GM21529 (cell line): ENCODE measurements around the gene DEPDC1B.
"Not testable (repeated sequence)": the region's sequence is repeated elsewhere in the genome, so short reads cannot be mapped to it uniquely, and the experiment has no call there.

ENCODE experiments used
- ATAC-seq: cut with Tn5 transposase; IDR thresholded peaks from one replicate; pipeline ENCODE4 v1.9.1; 2021; ENCODE audit not compliant: unreplicated experiment

The DEPDC1B gene

DNA sequence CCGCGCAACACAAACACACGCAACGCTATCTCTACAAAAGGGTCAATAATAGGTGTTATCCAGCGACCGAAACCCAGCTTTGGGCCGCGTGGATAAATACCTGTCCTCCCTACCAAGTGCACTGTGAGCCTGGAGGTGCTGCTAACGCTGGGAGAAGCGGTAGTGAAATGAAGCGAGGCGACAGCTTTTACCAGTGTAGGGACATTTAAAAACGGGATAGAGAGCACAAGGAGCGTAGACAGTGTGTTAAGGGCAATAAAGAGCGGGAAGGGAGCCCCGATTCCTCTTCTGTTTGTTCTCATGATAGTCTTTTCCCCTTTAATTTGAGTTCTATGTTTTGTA lies 421 bp upstream of the DEPDC1B start:
- peak; percentile 14 for ATAC-seq

DNA sequence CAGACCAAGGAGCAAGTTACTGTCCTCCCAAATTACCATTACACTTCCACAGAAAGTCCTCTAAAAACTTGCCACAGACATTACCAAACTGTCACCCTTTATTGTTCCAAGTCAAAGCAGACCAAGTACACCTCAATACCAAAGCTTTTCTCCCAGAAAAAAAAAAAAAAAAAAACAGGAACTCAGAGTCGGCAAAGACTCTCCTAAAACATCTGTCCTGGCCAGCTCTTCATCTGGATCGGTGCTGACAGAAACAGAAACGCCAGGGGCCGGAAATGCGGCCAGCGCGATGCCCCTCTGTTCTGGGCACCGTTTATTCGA lies 718 bp downstream of the DEPDC1B start:
- no peak for ATAC-seq

DNA sequence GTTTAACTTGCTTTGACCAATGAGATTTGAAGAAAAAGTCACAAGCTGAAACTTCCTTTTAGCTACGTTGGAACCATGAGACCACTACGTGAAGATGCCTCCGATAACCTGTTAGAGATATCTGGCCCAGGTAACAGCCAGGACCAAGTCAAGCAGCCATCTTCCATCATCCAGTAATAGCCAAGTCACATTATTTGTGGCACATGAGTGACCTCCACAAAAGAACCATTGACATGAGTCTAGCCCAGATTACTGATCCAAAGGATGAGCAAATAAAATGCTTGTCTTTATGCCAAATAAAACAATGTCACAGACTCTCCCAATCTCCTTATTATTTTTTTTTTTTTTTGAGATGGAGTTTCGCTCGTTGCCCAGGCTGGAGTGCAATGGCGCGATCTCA lies 1.6 kb downstream of the DEPDC1B start:
- no peak for ATAC-seq

DNA sequence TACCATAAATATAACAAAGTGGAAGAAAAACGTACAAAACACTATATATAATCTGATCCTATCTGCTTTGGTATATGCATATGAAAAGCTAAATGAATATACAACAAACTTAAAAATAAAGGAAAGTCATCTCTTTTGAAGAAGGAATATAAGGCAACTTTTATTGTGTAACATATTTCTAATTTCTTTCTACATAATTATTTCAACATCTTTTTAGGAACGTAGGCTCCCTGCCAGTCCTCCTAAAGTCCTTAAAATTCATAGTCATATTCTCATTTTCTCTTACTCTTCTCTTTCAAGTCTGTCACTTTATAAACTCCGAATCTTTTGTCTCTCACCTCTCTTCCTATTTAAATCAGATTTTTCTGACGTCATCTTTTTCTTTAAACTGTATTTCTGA lies 9.6 kb downstream of the DEPDC1B start:
- ATAC-seq = no peak

DNA sequence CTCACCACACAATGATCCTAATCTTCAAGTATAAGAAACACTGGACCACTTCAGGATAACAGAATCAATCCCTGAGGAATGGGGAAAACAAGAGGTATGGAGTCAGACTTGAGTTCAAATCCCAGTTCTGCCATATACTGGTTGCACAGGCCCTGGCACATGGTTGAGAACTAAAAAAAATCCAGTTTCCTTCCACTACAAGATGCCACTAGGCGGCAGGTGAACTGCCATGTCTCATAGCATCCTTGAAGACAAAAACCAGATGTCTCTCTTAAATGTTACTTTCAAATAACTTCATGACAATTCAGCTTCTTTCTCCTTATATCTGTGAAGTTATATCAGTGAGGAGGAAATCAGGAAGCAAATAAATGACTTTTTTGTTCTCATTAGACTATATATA lies 11.0 kb downstream of the DEPDC1B start:
- ATAC-seq = no peak

DNA sequence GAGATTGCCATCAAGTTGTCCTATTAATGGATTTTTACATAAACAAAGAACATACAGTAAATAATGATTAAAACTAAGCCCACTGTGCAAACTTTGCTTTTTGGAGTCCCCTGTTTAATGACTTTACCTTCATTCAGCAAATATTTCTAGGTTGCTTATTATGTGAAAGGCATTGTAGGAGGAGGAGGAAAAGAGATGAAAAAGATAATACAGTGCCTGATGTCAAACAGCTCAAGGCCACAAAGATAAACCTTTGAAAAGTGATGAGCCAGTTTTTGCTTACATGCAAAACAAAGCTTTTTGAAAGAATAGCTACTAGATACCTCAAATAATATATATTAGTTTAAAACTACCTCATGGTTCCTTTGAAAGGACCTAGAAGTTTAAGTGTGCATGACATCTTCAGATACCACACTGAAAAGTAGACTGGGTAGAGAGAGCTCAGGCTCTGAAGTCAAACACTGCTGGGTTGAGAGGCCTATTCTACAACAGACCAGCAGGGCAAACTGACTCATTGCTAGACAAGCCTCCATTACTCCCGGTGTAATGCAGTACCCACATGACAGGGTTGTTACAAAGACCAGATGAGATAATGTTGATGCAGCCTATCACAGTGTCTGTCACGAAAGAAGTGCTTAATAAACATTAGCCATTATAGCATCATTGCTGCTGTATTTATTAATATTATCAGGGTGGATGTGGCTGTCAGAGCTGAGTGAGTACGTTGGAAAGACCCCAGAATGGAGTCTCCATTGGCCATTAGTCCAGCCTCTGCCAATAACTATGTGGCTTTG lies 11.8 kb downstream of the DEPDC1B start:
- ATAC-seq = peak; percentile 95

DNA sequence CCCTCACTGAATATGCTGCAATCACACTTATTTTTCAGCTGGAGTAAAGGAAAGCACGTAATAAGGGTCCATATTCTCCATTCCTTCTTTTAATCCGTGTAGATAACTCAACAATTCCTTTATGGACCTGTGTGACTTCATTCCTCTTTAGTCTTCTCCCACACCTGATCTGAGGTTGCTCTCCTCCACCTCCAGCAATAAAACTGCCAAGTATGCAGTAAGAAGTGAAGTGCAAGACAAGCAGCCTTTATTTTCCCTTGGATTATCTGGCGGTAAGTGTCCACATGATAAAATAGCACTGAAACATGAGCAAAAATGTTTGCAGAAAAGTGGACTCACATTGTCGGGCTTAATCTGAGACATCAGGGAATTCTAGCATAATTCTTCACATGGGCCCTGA lies 13.8 kb downstream of the DEPDC1B start:
- no peak for ATAC-seq

DNA sequence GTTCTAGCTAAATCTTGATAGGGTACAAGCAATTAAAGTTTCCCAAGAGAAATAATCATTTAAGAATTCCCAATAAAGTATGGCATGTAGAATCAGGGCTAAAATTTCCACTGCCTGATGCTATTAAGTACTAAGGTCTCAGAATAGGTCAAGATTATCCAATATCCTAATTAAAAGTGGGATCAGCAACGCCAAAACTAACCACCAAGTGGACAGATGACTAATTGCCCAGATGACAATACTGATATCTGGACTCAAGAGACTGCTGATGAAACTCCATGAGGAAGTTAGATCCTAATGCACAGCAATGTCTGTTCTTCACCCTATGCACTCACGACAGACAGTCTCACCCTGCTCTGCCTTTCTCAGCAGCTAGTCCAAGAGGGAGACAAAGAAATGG lies 14.3 kb downstream of the DEPDC1B start:
- no peak for ATAC-seq

DNA sequence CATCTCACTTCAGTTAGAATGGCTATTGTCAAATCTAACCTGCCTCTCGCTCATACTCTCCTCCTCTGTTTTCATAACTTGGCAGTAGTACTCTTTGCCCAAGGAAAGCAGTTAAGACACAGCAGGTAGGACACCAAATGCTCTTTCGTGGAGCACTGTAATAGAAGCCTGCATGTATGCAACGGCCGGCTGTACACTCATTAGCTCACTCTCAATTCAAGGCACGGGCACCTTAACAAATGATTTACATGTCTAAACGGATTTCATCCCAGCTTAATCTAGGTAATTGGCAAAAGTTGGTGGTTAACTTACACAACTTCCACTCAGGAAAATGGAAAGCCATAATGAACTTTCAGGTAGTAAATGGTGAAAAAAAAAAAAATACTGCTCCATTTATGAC lies 14.9 kb downstream of the DEPDC1B start:
- no peak for ATAC-seq

DNA sequence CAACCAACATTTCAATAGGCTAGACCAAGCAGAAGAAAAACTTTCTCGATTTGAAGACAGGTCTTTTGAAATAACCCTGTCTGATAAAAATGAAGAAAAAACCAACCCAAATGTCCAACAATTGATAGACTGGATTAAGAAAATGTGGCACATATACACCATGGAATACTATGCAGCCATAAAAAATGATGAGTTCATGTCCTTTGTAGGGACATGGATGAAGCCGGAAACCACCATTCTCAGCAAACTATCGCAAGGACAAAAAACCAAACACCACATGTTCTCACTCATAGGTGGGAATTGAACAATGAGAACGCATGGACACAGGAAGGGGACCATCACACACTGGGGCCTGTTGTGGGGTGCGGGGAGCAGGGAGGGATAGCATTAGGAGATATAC lies 18.0 kb downstream of the DEPDC1B start:
- ATAC-seq = not testable (repeated sequence)

DNA sequence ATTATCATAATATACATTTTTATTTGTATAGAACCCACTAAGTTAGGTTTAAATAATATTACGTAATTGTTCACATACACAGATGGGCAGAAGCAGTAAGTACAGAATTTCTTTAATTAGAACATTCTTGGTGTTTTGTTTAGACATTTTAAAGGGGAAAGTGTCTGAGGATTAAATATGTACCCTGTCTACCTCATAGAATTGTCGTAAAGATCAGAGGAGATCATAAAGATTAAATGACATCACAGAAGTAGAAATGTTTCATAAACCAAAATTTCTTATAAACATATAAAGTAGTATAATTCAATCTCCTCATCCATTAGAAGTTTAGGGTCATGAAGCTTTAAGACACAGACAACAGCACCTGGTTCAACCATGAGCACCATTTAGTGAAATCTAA lies 20.1 kb downstream of the DEPDC1B start:
- no peak for ATAC-seq

DNA sequence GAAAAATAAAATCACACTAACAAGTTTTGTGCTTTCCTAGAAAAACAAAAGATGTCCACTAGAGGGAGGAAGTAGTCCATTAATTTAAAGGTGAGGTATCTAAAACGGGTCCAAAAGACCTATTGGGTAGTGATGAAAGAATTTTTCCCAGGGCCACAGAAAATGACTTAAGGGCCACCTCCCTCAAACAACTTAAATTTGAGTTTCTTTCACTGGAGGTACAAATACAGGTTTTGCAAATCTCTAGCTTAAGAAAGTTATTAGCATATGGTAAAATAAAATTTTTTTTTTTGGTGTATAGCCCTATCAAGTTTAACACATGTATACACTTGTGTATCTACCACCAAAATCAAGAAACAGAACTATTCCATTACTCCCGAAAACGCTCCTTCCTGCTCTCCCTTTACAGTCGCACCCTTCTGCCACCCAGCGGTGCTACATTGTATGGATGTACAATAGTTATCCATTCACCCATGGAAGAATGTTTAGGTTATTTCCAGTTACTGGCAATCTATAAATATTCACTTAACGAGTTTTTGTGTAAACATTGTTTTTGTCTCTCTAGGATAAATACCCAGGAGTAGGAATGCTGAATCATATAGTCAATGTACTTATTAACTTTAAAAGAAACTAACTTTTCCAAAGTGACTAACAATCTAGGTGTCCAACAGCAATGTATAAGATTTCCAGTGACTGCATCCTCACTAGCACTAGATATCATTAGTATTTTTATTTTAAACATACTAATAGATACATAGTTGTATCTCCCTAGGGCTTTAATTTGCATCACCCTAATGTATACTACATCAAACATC lies 21.9 kb downstream of the DEPDC1B start:
- ATAC-seq = peak; percentile 69

DNA sequence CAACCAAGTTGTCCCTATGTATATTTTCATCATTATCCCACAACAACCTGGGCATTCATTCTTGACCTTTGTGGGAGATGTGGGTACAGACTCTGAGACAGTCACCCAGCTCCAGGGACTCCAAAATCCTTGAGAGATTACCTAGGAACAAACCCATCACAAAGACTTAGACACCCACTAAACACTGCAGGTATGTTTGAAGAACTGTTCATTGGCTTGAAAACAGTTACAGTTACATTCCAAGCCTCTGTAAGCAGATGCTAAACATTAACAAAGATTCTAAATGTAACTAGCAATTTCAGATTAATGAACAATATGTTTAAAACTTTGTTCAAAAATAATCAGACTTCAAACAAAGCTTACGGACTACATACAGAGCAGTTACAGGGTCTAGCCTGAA lies 24.7 kb downstream of the DEPDC1B start:
- ATAC-seq = no peak

DNA sequence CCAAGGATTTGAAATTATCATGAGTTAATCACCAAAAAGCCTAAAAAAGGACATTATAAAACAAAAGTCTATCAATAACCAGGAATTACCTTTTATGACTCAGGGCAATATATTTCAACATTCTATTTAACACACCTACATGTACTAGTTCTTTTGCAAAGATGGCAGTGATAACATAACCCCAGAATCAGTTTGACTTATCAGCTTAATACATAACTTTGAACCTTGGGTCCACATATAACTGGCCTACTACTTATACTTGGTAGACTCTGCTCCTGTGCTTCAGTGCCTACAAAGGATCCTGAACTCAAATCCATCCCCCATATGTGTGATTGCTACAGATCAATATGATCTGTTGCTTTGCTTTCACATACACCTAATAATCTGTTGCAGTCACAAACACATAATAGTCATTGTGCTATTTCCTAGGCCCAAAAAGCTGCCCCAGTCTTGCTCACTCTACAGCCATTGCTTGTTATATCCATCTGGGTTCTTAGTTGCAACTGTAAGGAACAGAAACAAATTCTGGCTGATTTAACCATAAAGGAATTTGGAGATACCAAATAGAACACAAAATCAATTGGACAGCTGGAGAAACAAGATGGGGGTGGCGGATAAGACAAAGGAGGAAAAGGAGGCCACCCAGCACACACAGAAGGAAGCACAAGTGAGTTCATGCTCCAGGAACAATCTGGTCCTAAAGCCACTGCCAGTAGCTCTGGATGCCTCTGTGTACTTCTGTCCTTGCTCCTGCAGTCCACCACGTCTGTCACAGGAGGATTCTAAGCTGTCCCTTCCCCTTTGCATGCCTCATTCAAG lies 25.5 kb downstream of the DEPDC1B start:
- ATAC-seq = no peak

DNA sequence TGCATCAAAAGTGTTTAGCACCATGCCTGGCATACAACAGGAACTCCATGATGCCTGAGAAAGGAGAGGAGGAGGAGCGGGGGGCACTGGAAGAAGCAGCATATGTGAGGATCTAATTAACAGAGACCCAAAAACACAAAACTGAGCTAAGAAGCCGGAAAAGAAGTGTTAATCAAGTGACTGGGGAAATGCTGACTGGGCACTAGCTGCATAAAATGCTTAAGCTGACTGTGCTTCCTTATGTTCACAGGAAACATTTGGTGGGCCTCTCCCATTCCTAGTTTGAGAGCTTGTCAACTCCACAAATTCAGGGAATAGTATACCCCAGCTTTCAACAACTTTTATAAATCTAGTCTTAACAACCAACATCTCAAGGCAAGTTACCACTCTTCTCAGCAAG lies 26.6 kb downstream of the DEPDC1B start:
- no peak for ATAC-seq

DNA sequence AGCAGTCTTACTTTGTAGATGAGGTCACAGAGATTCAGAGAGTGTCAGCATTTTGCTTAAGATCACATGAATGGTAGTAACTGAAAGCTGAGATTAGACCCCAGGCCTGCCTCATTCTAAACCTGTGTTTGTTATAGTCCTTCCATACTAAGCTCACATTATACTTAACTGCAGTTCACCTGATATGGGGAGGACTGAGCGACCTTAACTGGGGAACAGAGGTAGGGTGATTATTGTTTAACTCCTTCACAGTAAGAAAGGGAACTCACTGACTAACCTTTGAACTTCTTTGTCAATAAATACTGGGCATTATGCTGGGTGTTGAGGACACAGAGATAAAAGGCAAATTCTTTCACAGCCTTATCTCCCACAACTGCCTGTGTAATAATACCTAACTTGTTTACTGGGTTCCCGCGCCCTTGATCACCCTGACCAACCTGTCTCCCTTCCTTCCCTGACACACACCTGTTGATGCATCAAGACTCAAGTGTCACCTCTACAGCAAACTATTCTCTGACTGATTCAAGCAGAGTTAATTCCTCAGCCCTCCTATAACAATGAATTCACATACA lies 27.2 kb downstream of the DEPDC1B start:
- ATAC-seq = no peak

DNA sequence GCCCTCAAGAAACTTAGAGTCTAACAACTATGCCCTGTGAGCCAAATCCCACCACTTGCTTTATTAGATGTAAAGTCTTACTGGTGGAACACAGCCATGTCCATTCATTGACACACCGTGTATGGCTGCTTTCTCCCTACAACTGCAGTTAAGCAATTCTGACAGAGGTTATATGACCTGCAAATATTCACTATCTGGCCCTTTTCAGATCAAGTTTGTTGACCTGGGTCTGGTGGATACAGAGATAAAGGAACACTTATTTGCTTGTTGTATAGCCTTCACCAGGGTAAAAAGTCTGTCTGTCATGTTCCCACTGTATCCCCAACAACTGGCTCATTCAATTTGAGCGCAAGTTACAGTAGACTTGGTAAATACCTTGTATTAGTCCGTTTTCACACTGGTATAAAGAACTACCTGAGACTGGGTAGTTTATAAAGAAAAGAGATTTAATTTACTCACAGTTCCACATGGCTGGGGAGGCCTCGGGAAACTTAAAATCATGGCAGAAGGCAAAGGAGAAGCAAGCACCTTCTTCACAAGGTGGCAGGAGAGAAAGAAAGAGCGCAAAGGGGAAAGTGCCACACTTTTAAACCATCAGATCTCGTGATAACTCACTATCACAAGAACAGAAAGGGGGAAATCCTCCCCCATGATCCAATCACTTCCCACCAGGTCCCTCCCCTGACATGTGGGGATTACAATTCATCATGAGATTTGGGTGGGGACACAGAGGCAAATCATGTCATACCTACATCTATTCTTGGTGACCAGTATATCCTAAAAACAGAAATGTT lies 27.9 kb downstream of the DEPDC1B start:
- ATAC-seq = no peak

DNA sequence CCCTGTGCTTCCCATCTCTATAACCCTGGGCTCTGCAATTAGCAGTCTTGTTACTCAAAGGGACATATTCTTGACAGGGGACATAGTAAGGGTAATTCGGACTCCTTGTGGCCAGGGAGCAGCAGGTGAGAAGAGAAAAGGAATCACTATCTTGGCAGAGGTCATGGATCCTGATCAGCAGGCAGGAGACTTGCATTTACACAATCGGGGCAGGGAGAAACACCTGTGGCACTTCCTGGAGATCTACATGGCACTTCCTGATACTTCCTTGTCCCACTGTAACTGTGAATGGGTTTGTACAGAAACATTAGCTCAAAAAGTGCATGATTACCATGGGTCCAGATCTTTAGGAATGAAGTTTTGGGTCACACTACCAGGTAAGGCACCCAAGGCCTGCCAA lies 29.2 kb downstream of the DEPDC1B start:
- ATAC-seq = no peak

DNA sequence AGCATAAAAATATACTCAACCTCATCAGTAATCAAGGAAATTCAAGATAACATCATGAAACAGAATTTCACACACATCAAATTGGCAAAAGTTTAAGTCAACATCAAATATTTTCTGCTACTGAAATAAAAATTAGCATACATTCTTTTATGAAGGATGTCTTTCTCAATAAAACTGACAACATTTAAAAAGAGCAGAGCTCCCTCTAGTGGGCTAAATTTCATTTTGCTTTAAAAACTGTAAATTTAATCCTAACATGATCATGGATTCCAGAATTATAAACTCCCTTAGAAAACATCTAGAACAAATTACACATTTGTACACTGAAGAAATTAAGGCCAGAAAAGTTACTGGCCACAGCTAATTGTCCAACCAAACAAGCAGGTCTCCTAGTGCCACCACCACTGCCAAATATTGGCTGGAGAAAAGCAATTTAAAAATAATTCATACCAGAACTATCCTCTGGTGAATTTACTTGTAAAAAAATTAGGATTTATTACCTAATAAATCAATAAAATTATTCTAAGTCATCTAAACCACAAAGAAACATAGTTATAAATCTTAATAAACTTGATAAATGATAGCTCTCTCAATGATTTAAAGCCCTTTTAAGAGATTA lies 31.2 kb downstream of the DEPDC1B start:
- ATAC-seq = no peak

DNA sequence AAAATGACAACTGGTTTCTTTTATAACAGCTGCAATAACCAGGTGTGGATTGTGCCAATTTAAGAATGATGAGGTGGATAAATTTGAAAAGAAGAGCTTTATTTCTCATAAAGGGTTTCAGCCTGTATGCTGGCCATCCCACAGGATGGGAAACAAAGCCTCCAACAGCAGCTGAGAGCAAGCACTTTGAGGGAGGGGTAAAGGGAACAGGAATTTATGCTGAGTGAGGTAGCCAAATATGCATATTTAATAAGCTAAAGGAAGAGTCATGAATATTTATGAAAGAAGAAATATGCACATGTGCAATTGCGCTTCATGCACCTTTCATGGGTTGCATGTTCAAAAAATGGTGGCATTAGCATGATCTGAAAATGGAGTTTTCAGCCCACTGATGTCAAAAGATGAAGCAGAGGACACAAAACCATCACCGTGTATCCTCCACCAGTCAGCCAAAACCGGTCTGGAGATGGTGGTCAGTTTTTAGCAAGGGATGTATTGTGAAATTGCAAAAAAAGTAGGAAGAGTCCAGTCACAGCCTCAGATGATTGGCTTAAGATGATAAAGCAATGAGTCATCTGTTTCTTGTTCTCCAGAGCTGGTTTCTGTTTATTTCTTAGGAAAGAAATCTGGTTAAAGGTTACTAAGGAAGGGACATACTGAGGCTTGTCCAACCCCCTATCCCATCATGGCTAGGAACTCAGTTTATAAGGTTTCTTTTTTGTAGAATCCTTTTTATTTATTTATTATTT lies 47.9 kb downstream of the DEPDC1B start:
- ATAC-seq = no peak
